Gastroesophageal sphincter (tissue), 3 donors: Measurements from ENCODE around the gene LDLRAD4.

Experiments used
- CTCF ChIP-seq, 4 experiments: fragments of 200-600 bp in 2 of 4; fragments of 450-650 bp in 2 of 4; sonication (generic) in 1 of 4; IDR thresholded peaks; one replicate each; pipeline ENCODE4 v1.5.1; 2017 to 2019; ENCODE audit warnings: antibody characterized with exemption in 4 of 4, mild to moderate bottlenecking in 2 of 4, moderate library complexity in 2 of 4
- EP300 ChIP-seq: sonication (generic); formaldehyde crosslinking; IDR thresholded peaks from one replicate; pipeline ENCODE4 v1.6.1; 2017; ENCODE audit warnings: antibody characterized with exemption, mild to moderate bottlenecking
- POLR2A ChIP-seq, 2 donors: fragments of 450-650 bp; IDR thresholded peaks; one replicate each; pipeline ENCODE4 v1.6.1; 2017; ENCODE audit warnings: antibody characterized with exemption in 2 of 2, mild to moderate bottlenecking in 2 of 2, moderate library complexity in 1 of 2
- POLR2AphosphoS5 ChIP-seq: sonication (generic); formaldehyde crosslinking; IDR thresholded peaks from one replicate; pipeline ENCODE4 v1.6.1; 2017; ENCODE audit warnings: antibody characterized with exemption

- TF ChIP-seq CTCF (IDR thresholded peaks at IDR 0.05) (no peak), POLR2A (IDR thresholded peaks at IDR 0.05) (no peak), POLR2AphosphoS5 (no peak), EP300 (no peak)
Measured at GRCh38 chr18:13256444-13257305, 38.1 kb downstream of the LDLRAD4 start.
